OCI-LY3 (cell line): ENCODE measurements around the gene ADARB2.

ENCODE experiments used
- H2AFZ ChIP-seq: fragments of 200-600, 300-600 bp; shearing (Covaris generic); 2 replicates; pipeline ENCODE4 v1.6.0; 2014; ENCODE audit warnings: antibody characterized with exemption, low read depth, low read length
- H3K27ac ChIP-seq: fragments of 200-600, 300-600 bp; sonication (generic); 2 replicates; pipeline ENCODE4 v1.5.1; 2014; ENCODE audit warnings: mild to moderate bottlenecking, low read length, moderate library complexity, mixed read lengths
- H3K27me3 ChIP-seq: fragments of 200-600, 300-600 bp; sonication (generic); 2 replicates; pipeline ENCODE4 v1.6.1; 2014; ENCODE audit warnings: low read depth, low read length, mixed read lengths
- H3K36me3 ChIP-seq: fragments of 200-600, 300-600 bp; sonication (generic); replicated peaks from 2 replicates; pipeline ENCODE3; 2014; ENCODE audit warnings: low read depth, low read length, mixed read lengths
- H3K4me1 ChIP-seq: fragments of 300-600, 200-600 bp; sonication (generic); 2 replicates; pipeline ENCODE4 v1.6.1; 2014; ENCODE audit warnings: low read length, mixed read lengths
- H3K4me2 ChIP-seq: fragments of 200-600, 300-600 bp; sonication (generic); 2 replicates; pipeline ENCODE4 v1.6.1; 2014; ENCODE audit warnings: low read length, mixed read lengths
- H3K4me3 ChIP-seq: fragments of 300-600, 200-600 bp; sonication (generic); 2 replicates; pipeline ENCODE4 v1.5.1; 2014; ENCODE audit warnings: antibody characterized with exemption, mild to moderate bottlenecking, low read length, moderate library complexity
- H3K79me2 ChIP-seq: fragments of 300-600, 200-600 bp; shearing (Covaris generic); 2 replicates; pipeline ENCODE4 v1.6.1; 2014; ENCODE audit warnings: mild to moderate bottlenecking, low read length, mixed read lengths
- H3K9ac ChIP-seq: fragments of 300-600, 200-600 bp; shearing (Covaris generic); 2 replicates; pipeline ENCODE4 v1.6.0; 2014; ENCODE audit warnings: mild to moderate bottlenecking, low read length, moderate library complexity
- H3K9me3 ChIP-seq: fragments of 200-600, 300-600 bp; shearing (Covaris generic); 2 replicates; pipeline ENCODE4 v1.6.1; 2014; ENCODE audit warnings: low read length, mixed read lengths; ENCODE audit not compliant: insufficient read depth
- H4K20me1 ChIP-seq: fragments of 200-600, 300-600 bp; sonication (generic); 2 replicates; pipeline ENCODE4 v1.6.1; 2016; ENCODE audit warnings: low read length, mixed read lengths; ENCODE audit not compliant: insufficient read depth
- CTCF ChIP-seq: fragments of 200-600, 300-600 bp; sonication (generic); IDR thresholded peaks from 2 replicates; pipeline ENCODE4 v1.5.1; 2014; ENCODE audit warnings: antibody characterized with exemption, low read length, low read depth
- EZH2phosphoT487 ChIP-seq: fragments of 200-600 bp; shearing (Covaris generic); IDR thresholded peaks from 2 replicates; pipeline ENCODE4 v1.6.1; 2018; ENCODE audit warnings: antibody characterized with exemption, mixed run types, low read depth

ADARB2 gene

GRCh38 chr10:1542941-1543340 is 194.4 kb downstream of the ADARB2 start:
- TF ChIP-seq CTCF, result no peak
- no peak for TF ChIP-seq EZH2phosphoT487
- no peaks in the 10 kb centered on the region for H4K20me1 ChIP-seq

DNA sequence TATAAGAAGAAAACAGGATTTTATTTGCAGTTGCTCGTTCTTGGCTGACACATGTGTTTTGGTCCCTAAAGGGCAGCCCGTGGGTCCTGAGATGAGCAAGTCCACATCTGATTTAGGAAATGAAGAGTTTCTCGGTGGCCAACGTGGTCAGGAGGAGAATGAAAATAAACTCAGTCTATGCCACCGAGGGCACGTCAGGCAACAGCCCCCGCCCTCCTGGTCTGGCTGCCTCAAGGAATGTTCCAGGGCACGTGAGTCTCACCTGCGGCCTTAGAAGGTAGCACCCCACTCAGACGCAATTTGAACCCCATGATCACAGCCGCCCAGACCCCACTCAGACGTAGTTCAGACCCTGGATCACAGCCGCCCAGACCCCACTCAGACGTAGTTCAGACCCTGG is 197.2 kb downstream of the ADARB2 start:
- Histone ChIP-seq H2AFZ (no peak overlapping the region), H3K79me2 (no peaks in the 10 kb centered on the region), H3K9me3 (no peaks in the 10 kb centered on the region), H3K4me3 (no peak overlapping the region), H4K20me1 (no peaks in the 10 kb centered on the region), H3K9ac (no peak overlapping the region), H3K36me3 (no peaks in the 10 kb centered on the region), H3K27me3 (no peaks in the 10 kb centered on the region), H3K4me1 (no peaks in the 10 kb centered on the region), H3K27ac (no peak overlapping the region), H3K4me2 (no peak overlapping the region)
- TF ChIP-seq CTCF, result no peak
- no peak for TF ChIP-seq EZH2phosphoT487

More at GRCh38 chr10:1542941-1543340, 194.4 kb downstream of the ADARB2 start:
- no peak overlapping the region for H3K9ac ChIP-seq
- no peak overlapping the region for H3K27ac ChIP-seq
- H3K36me3 ChIP-seq, result no peaks in the 10 kb centered on the region
- no peaks in the 10 kb centered on the region for H3K9me3 ChIP-seq
- no peaks in the 10 kb centered on the region for H3K79me2 ChIP-seq
- H2AFZ ChIP-seq, result no peak overlapping the region
- H3K27me3 ChIP-seq, result no peaks in the 10 kb centered on the region
- no peaks in the 10 kb centered on the region for H3K4me1 ChIP-seq
- no peak overlapping the region for H3K4me3 ChIP-seq
- no peak overlapping the region for H3K4me2 ChIP-seq

GRCh38 chr10:1539216-1539615 is 198.1 kb downstream of the ADARB2 start:
- Histone ChIP-seq H2AFZ (no peak overlapping the region), H3K4me1 (no peaks in the 10 kb centered on the region), H3K27me3 (no peaks in the 10 kb centered on the region), H3K79me2 (no peaks in the 10 kb centered on the region), H3K4me2 (no peak overlapping the region), H3K36me3 (no peaks in the 10 kb centered on the region), H3K9ac (no peak overlapping the region), H3K9me3 (no peaks in the 10 kb centered on the region), H3K27ac (no peak overlapping the region), H4K20me1 (no peaks in the 10 kb centered on the region), H3K4me3 (no peak overlapping the region)
- TF ChIP-seq CTCF, result no peak
- no peak for TF ChIP-seq EZH2phosphoT487

GRCh38 chr10:1538531-1539061 is 198.7 kb downstream of the ADARB2 start:
- no peaks in the 10 kb centered on the region for H3K79me2 ChIP-seq
- no peak overlapping the region for H3K4me3 ChIP-seq
- H3K4me2 ChIP-seq, result no peak overlapping the region
- no peaks in the 10 kb centered on the region for H3K27me3 ChIP-seq
- no peaks in the 10 kb centered on the region for H4K20me1 ChIP-seq
- TF ChIP-seq CTCF (no peak), EZH2phosphoT487 (no peak)
- H3K4me1 ChIP-seq, result no peaks in the 10 kb centered on the region
- H3K36me3 ChIP-seq, result no peaks in the 10 kb centered on the region
- no peak overlapping the region for H3K27ac ChIP-seq
- H2AFZ ChIP-seq, result no peak overlapping the region
- H3K9ac ChIP-seq, result no peak overlapping the region
- no peaks in the 10 kb centered on the region for H3K9me3 ChIP-seq
